HL-60 (cell line): ENCODE results near the gene PUDP.

Source experiments
- DNase-seq, 2 experiments: peaks; one replicate each; pipeline ENCODE4 v3.0.0-alpha.2; 2010 to 2020; ENCODE audit warnings: low read depth in 1 of 2, low spot score in 1 of 2
- H3K27ac ChIP-seq: fragments of 250-450 bp; sonication (Bioruptor Pico); replicated peaks from 2 replicates; pipeline ENCODE4 v1.5.1; 2020; ENCODE audit warnings: mild to moderate bottlenecking, moderate library complexity
- H3K27me3 ChIP-seq: fragments of 250-450 bp; sonication (Bioruptor Pico); 2 replicates; pipeline ENCODE4 v1.5.1; 2021; ENCODE audit warnings: mild to moderate bottlenecking, moderate library complexity; ENCODE audit not compliant: insufficient read depth, poor library complexity, severe bottlenecking
- H3K4me3 ChIP-seq: replicated peaks from 2 replicates; pipeline ENCODE4 v1.5.1; 2011; ENCODE audit warnings: mild to moderate bottlenecking, control low read depth, low read length; ENCODE audit not compliant: insufficient read depth
- CTCF ChIP-seq: IDR thresholded peaks from one replicate; pipeline ENCODE4 v1.5.1; 2011; ENCODE audit warnings: low read length, control low read depth, inconsistent platforms; ENCODE audit not compliant: insufficient read depth
- GABPA ChIP-seq: IDR thresholded peaks from 2 replicates; pipeline ENCODE4 v1.6.1; 2012; ENCODE audit warnings: low read depth
- POLR2AphosphoS5 ChIP-seq: IDR thresholded peaks from 2 replicates; pipeline ENCODE4 v1.6.1; 2012; ENCODE audit warnings: low read depth
- REST ChIP-seq: IDR thresholded peaks from 2 replicates; pipeline ENCODE4 v1.6.1; 2012; ENCODE audit warnings: low read depth; ENCODE audit not compliant: insufficient replicate concordance
- SPI1 ChIP-seq: IDR thresholded peaks from 2 replicates; pipeline ENCODE4 v1.6.1; 2012; ENCODE audit warnings: low read depth, mild to moderate bottlenecking, borderline replicate concordance

PUDP gene

GRCh38 chrX:7062276-7062675 is 85.7 kb downstream of the PUDP start:
- DNase-seq = no peak

GRCh38 chrX:7061429-7061828 is 86.5 kb downstream of the PUDP start:
- Histone ChIP-seq H3K27me3 (no peaks in the 10 kb centered on the region), H3K27ac (no peak overlapping the region), H3K4me3 (no peak overlapping the region)
- DNase-seq = no peak
- TF ChIP-seq CTCF (no peak), REST (no peak), SPI1 (no peak), POLR2AphosphoS5 (no peak), GABPA (no peak)

More at GRCh38 chrX:7062276-7062675, 85.7 kb downstream of the PUDP start:
- Histone ChIP-seq H3K4me3 (no peak overlapping the region), H3K27ac (no peak overlapping the region), H3K27me3 (no peaks in the 10 kb centered on the region)
- TF ChIP-seq POLR2AphosphoS5 (no peak), CTCF (no peak), SPI1 (no peak), REST (no peak), GABPA (no peak)

- Histone ChIP-seq H3K27me3 (no peaks in the 10 kb centered on the region), H3K4me3 (no peak overlapping the region), H3K27ac (no peak overlapping the region)
- DNase-seq = no peak
- TF ChIP-seq GABPA (no peak), REST (no peak), CTCF (no peak), SPI1 (no peak), POLR2AphosphoS5 (no peak)
These were observed 87.5 kb downstream of the PUDP start for GRCh38 chrX:7060444-7060843.
